K562 (cell line): Measurements from ENCODE around the gene HMGXB3.

Experiments used
- CHD4 ChIP-seq: fragments of 200-600 bp; sonication (generic); IDR thresholded peaks from 3 replicates; pipeline ENCODE4 v1.6.1; 2012; ENCODE audit warnings: low read depth, mild to moderate bottlenecking, mixed read lengths, low read length, inconsistent platforms; ENCODE audit not compliant: insufficient read depth, insufficient replicate concordance, poor library complexity, severe bottlenecking
- EP300 ChIP-seq: IDR thresholded peaks from 2 replicates; pipeline ENCODE4 v1.6.1; 2012; ENCODE audit warnings: low read length, improper control_type of control experiment
- HCFC1 ChIP-seq: IDR thresholded peaks from 2 replicates; pipeline ENCODE4 v1.6.1; 2012; ENCODE audit warnings: low read depth, low read length, improper control_type of control experiment
- JUND ChIP-seq, 2 experiments: IDR thresholded peaks; 2 replicates in 1 of 2; 3 replicates in 1 of 2; pipeline ENCODE4 v1.6.1; 2011; ENCODE audit warnings: borderline replicate concordance in 2 of 2, low read depth in 2 of 2, low read length in 2 of 2, improper control_type of control experiment in 1 of 2, missing biosample characterization in 1 of 2, missing genetic modification characterization in 1 of 2, missing genetic modification reagents in 1 of 2
- KAT8 ChIP-seq: fragments of 450-650 bp; IDR thresholded peaks from 2 replicates; pipeline ENCODE4 v1.6.1; 2016; ENCODE audit warnings: low read depth, mild to moderate bottlenecking
- RB1 ChIP-seq: fragments of 450-650 bp; IDR thresholded peaks from 2 replicates; pipeline ENCODE4 v1.6.1; 2017; ENCODE audit warnings: low read depth, mild to moderate bottlenecking
- SMAD2 ChIP-seq: fragments of 150-350 bp; IDR thresholded peaks from 2 replicates; pipeline ENCODE4 v1.6.1; 2014; ENCODE audit warnings: low read depth, mild to moderate bottlenecking, low read length
- ZNF766 ChIP-seq: fragments of 200-800 bp; sonication (Bioruptor generic); conservative IDR thresholded peaks from 2 replicates; pipeline ENCODE4 v1.6.1; 2016; ENCODE audit warnings: missing genetic modification characterization, missing compliant biosample characterization
- TF ChIP-seq, protein P1 (sequence below), 3 experiments: IDR thresholded peaks in 2 of 3; conservative IDR thresholded peaks in 1 of 3; 2 replicates each; pipeline ENCODE4 v1.5.1; 2011 to 2012; ENCODE audit warnings: low read length in 3 of 3, mild to moderate bottlenecking in 3 of 3, control low read depth in 2 of 3, improper control_type of control experiment in 1 of 3, inconsistent platforms in 1 of 3, low read depth in 1 of 3, mixed read lengths in 1 of 3, moderate library complexity in 1 of 3; ENCODE audit not compliant: insufficient read depth in 2 of 3
- TF ChIP-seq, protein P2 (sequence below): sonication (generic); formaldehyde crosslinking; IDR thresholded peaks from 2 replicates; pipeline ENCODE4 v1.8.0; 2023; ENCODE audit warnings: mild to moderate bottlenecking, missing genetic modification reagents
- TF ChIP-seq, protein P3 (sequence below): fragments of 250-450 bp; sonication (Bioruptor Pico); IDR thresholded peaks from 2 replicates; pipeline ENCODE4 v1.8.0; 2021; ENCODE audit warnings: borderline replicate concordance, mild to moderate bottlenecking, moderate library complexity; ENCODE audit not compliant: poor library complexity, severe bottlenecking
- TF ChIP-seq, protein P4 (sequence below): fragments of 450-650 bp; formaldehyde crosslinking; IDR thresholded peaks from 2 replicates; pipeline ENCODE4 v1.4.0; 2022; ENCODE audit warnings: missing genetic modification characterization
- TF ChIP-seq, protein P5 (sequence below): fragments of 250-450 bp; sonication (Bioruptor Pico); IDR thresholded peaks from 2 replicates; pipeline ENCODE4 v1.8.0; 2022; ENCODE audit warnings: inconsistent platforms

DNA sequence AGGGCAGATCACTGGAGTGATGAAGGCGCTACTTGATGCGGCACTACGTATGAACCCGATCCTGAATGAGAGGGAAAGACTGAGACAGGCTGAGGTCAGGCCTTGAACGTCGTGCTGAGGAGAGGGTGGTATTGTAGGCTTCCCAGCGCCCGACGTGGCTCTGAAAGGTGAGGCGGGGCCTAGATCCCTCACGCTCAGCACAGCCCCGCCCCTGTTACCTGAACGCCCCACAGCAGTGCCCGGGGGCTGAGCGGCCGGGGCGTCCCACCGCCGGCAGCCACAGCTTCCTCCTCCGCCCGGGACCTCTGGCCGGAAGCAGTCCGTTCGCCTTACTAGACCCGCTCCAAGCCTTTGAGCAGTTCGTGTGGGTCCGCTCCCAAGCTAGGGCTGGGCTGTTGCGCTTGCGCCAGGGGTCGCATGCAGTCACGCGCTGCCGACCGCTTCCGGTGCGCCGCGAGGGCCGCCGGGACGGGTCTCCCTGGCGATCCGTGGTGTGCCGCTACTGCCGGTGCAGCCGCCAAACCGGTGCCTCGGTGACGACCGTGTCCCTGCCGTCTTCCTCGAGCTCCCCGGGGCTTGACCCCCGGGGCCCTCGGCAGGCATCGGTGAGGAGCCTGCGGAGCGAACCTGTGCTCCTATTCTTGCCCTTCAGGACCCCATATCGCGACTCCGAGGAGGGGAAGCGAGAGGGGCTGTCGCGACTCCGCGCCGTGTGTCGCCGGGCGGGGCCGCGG is at the start of gene HMGXB3, which contains the start of gene TIGD6:
- TF ChIP-seq, protein P1, sequence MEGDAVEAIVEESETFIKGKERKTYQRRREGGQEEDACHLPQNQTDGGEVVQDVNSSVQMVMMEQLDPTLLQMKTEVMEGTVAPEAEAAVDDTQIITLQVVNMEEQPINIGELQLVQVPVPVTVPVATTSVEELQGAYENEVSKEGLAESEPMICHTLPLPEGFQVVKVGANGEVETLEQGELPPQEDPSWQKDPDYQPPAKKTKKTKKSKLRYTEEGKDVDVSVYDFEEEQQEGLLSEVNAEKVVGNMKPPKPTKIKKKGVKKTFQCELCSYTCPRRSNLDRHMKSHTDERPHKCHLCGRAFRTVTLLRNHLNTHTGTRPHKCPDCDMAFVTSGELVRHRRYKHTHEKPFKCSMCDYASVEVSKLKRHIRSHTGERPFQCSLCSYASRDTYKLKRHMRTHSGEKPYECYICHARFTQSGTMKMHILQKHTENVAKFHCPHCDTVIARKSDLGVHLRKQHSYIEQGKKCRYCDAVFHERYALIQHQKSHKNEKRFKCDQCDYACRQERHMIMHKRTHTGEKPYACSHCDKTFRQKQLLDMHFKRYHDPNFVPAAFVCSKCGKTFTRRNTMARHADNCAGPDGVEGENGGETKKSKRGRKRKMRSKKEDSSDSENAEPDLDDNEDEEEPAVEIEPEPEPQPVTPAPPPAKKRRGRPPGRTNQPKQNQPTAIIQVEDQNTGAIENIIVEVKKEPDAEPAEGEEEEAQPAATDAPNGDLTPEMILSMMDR (IDR thresholded peaks at IDR 0.05 in 2 of 3, conservative IDR thresholded peaks at IDR 0.05 in 1 of 3; ENCODE audit: insufficient read depth in 2 of 3, low read depth in 1 of 3, low read length in 3 of 3), result peak in 1 of 3 experiments; percentile 26; a peak in 2 of 6 replicates
- TF ChIP-seq ZNF766, result no peak
- TF ChIP-seq CHD4, result no peak
- TF ChIP-seq, protein P2, sequence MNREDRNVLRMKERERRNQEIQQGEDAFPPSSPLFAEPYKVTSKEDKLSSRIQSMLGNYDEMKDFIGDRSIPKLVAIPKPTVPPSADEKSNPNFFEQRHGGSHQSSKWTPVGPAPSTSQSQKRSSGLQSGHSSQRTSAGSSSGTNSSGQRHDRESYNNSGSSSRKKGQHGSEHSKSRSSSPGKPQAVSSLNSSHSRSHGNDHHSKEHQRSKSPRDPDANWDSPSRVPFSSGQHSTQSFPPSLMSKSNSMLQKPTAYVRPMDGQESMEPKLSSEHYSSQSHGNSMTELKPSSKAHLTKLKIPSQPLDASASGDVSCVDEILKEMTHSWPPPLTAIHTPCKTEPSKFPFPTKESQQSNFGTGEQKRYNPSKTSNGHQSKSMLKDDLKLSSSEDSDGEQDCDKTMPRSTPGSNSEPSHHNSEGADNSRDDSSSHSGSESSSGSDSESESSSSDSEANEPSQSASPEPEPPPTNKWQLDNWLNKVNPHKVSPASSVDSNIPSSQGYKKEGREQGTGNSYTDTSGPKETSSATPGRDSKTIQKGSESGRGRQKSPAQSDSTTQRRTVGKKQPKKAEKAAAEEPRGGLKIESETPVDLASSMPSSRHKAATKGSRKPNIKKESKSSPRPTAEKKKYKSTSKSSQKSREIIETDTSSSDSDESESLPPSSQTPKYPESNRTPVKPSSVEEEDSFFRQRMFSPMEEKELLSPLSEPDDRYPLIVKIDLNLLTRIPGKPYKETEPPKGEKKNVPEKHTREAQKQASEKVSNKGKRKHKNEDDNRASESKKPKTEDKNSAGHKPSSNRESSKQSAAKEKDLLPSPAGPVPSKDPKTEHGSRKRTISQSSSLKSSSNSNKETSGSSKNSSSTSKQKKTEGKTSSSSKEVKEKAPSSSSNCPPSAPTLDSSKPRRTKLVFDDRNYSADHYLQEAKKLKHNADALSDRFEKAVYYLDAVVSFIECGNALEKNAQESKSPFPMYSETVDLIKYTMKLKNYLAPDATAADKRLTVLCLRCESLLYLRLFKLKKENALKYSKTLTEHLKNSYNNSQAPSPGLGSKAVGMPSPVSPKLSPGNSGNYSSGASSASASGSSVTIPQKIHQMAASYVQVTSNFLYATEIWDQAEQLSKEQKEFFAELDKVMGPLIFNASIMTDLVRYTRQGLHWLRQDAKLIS (CRISPR knock-in tag), result peak; percentile 90; the same call in 1 of the 2 replicates
- TF ChIP-seq, protein P3, sequence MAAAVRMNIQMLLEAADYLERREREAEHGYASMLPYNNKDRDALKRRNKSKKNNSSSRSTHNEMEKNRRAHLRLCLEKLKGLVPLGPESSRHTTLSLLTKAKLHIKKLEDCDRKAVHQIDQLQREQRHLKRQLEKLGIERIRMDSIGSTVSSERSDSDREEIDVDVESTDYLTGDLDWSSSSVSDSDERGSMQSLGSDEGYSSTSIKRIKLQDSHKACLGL (CRISPR knock-in tag), result no peak
- TF ChIP-seq RB1, result peak; percentile 53; the same call in 1 of the 2 replicates
- peak; percentile 41; the same call in 1 of the 2 replicates for TF ChIP-seq EP300
- TF ChIP-seq JUND (IDR thresholded peaks at IDR 0.05; ENCODE audit: borderline replicate concordance, low read depth, low read length), result peak; percentile 61
- TF ChIP-seq JUND (tag; IDR thresholded peaks at IDR 0.05; ENCODE audit: borderline replicate concordance, low read depth, low read length), result peak; percentile 51; the same call in 1 of the 3 replicates
- no peak for TF ChIP-seq SMAD2
- peak; percentile 90 for TF ChIP-seq HCFC1
- TF ChIP-seq, protein P4, sequence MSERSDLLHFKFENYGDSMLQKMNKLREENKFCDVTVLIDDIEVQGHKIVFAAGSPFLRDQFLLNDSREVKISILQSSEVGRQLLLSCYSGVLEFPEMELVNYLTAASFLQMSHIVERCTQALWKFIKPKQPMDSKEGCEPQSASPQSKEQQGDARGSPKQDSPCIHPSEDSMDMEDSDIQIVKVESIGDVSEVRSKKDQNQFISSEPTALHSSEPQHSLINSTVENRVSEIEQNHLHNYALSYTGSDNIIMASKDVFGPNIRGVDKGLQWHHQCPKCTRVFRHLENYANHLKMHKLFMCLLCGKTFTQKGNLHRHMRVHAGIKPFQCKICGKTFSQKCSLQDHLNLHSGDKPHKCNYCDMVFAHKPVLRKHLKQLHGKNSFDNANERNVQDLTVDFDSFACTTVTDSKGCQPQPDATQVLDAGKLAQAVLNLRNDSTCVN (CRISPR knock-in tag), result no peak
- no peak for TF ChIP-seq KAT8
- TF ChIP-seq, protein P5, sequence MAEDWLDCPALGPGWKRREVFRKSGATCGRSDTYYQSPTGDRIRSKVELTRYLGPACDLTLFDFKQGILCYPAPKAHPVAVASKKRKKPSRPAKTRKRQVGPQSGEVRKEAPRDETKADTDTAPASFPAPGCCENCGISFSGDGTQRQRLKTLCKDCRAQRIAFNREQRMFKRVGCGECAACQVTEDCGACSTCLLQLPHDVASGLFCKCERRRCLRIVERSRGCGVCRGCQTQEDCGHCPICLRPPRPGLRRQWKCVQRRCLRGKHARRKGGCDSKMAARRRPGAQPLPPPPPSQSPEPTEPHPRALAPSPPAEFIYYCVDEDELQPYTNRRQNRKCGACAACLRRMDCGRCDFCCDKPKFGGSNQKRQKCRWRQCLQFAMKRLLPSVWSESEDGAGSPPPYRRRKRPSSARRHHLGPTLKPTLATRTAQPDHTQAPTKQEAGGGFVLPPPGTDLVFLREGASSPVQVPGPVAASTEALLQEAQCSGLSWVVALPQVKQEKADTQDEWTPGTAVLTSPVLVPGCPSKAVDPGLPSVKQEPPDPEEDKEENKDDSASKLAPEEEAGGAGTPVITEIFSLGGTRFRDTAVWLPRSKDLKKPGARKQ, result no peak
